ENCODE results near the gene SSH3. TPM values are rescaled to one million over a fixed set of nuclear protein-coding genes. Genes with fewer than 3 reads are reported as not detected.
"Not testable (repeated sequence)": the region's sequence is repeated elsewhere in the genome, so short reads cannot be mapped to it uniquely, and the experiment has no call there.

The SSH3 gene
- total and polyA plus RNA-seq, 10 donors, result 4.3 to 31.8 (median 19.7) TPM

GRCh38 chr11:67260885-67261639, 42.3 kb upstream of the SSH3 start:
- 37 to 55% (median 42%) methylated on average over 36 to 50 of the region's 50 CpGs for WGBS, 5 donors
- H3K27ac ChIP-seq, result peak overlapping the region in 1 of 8 donors; percentile 18
- peak; percentile 83 for DNase-seq
- H3K27me3 ChIP-seq (replicated peaks in 1 of 7), result peaks cover 0 to 13% (median 0%) of the 10 kb centered on the region in 7 donors
- peaks cover 0 to 24% (median 13%) of the 10 kb centered on the region in 6 donors for H3K36me3 ChIP-seq
- H3K4me3 ChIP-seq, result peak overlapping the region in 5 of 8 donors; percentile 10 to 58 (median 19)
- TF ChIP-seq POLR2AphosphoS5 (IDR thresholded peaks at IDR 0.05), result peak in 1 of 3 donors; percentile 33
- intact Hi-C loops (cut with DNase I; ENCODE audit: low total_unique reads); H3K9me3 ChIP-seq: not testable (repeated sequence)
- H3K4me1 ChIP-seq, result peaks cover 21 to 72% (median 37%) of the 10 kb centered on the region in 6 donors

GRCh38 chr11:67261640-67261945, 41.7 kb upstream of the SSH3 start:
- H3K4me1 ChIP-seq, result peaks cover 22 to 67% (median 38%) of the 10 kb centered on the region in 6 donors
- no peaks in the 10 kb centered on the region for H3K9me3 ChIP-seq
- WGBS, 5 donors, result 20 to 33% (median 27%) methylated on average over 8 to 18 of the region's 18 CpGs
- peaks cover 0 to 13% (median 0%) of the 10 kb centered on the region in 7 donors for H3K27me3 ChIP-seq (replicated peaks in 1 of 7)
- peak overlapping the region in 1 of 8 donors; percentile 18 for H3K27ac ChIP-seq
- intact Hi-C loops (cut with DNase I; ENCODE audit: low total_unique reads), result no loop called here
- H3K4me3 ChIP-seq, result peak overlapping the region in 5 of 8 donors; percentile 10 to 58 (median 19)
- TF ChIP-seq POLR2A (IDR thresholded peaks at IDR 0.05) (no peak), POLR2AphosphoS5 (IDR thresholded peaks at IDR 0.05) (no peak), CTCF (IDR thresholded peaks at IDR 0.05 in 8 of 11, conservative IDR thresholded peaks at IDR 0.05 in 3 of 11) (no peak)
- DNase-seq, result no peak
- H3K36me3 ChIP-seq, result peaks cover 0 to 18% (median 8%) of the 10 kb centered on the region in 6 donors

GRCh38 chr11:67261946-67262681, 41.2 kb upstream of the SSH3 start:
- 50 to 55% (median 52%) methylated on average over 17 to 18 of the region's 18 CpGs for WGBS, 5 donors
- Histone ChIP-seq H3K4me3 (peak overlapping the region in 1 of 8 donors; percentile 58), H3K4me1 (peaks cover 22 to 62% (median 38%) of the 10 kb centered on the region in 6 donors), H3K36me3 (peaks cover 0 to 13% (median 3%) of the 10 kb centered on the region in 6 donors), H3K27ac (peak overlapping the region in 3 of 8 donors; percentile 69 to 82 (median 81)), H3K9me3 (no peaks in the 10 kb centered on the region), H3K27me3 (replicated peaks in 1 of 7) (peaks cover 0 to 13% (median 0%) of the 10 kb centered on the region in 7 donors)
- DNase-seq, result no peak
- TF ChIP-seq POLR2A (IDR thresholded peaks at IDR 0.05) (no peak), POLR2AphosphoS5 (IDR thresholded peaks at IDR 0.05) (no peak), CTCF (IDR thresholded peaks at IDR 0.05 in 8 of 11, conservative IDR thresholded peaks at IDR 0.05 in 3 of 11) (no peak)
- intact Hi-C loops (cut with DNase I; ENCODE audit: low total_unique reads), result loop anchor here (2.0 kb wide), 1 partner anchor 55 kb away; no protein-coding TSS in a partner anchor

- Histone ChIP-seq H3K27ac (peak overlapping the region in 7 of 8 donors; percentile 15 to 82 (median 69)), H3K9me3 (no peaks in the 10 kb centered on the region), H3K27me3 (replicated peaks in 1 of 7) (peaks cover 0 to 13% (median 0%) of the 10 kb centered on the region in 7 donors), H3K4me3 (peak overlapping the region in 1 of 8 donors; percentile 44), H3K36me3 (peaks cover 0 to 12% (median 2%) of the 10 kb centered on the region in 6 donors), H3K4me1 (peaks cover 27 to 62% (median 45%) of the 10 kb centered on the region in 6 donors)
- intact Hi-C loops (cut with DNase I; ENCODE audit: low total_unique reads), result loop anchor here (2.0 kb wide), 1 partner anchor 54 kb away; no protein-coding TSS in a partner anchor
- peak; percentile 93 for DNase-seq
- 33 to 40% (median 35%) methylated on average over 22 of the region's 22 CpGs for WGBS, 5 donors
- TF ChIP-seq POLR2A (IDR thresholded peaks at IDR 0.05) (no peak), POLR2AphosphoS5 (IDR thresholded peaks at IDR 0.05) (peak; percentile 12 to 84 (median 78)), CTCF (IDR thresholded peaks at IDR 0.05 in 8 of 11, conservative IDR thresholded peaks at IDR 0.05 in 3 of 11) (peak; percentile 79 to 95 (median 90))
These were observed 40.3 kb upstream of the SSH3 start for GRCh38 chr11:67262731-67263675.

All from spleen (tissue), 11 donors.